COR-L47 (cell line): ENCODE results near the gene SCLY.
"Not testable (repeated sequence)": the region's sequence is repeated elsewhere in the genome, so short reads cannot be mapped to it uniquely, and the experiment has no call there.

ENCODE experiments used
- DNase-seq: peaks from one replicate; lab custom pipeline; 2025; lab: John Stamatoyannopoulos, UW

The SCLY gene

GRCh38 chr2:238040918-238041317, 19.9 kb upstream of the SCLY start:
- DNase-seq: no peak

- DNase-seq: no peak
These were observed 18.7 kb upstream of the SCLY start for GRCh38 chr2:238042090-238042489.

GRCh38 chr2:238042849-238043584, 17.8 kb upstream of the SCLY start:
- DNase-seq: no peak

GRCh38 chr2:238043851-238044250, 16.9 kb upstream of the SCLY start:
- DNase-seq: no peak

GRCh38 chr2:238045575-238045974, 15.2 kb upstream of the SCLY start:
- DNase-seq: no peak

GRCh38 chr2:238046725-238047270, 14.0 kb upstream of the SCLY start:
- DNase-seq: no peak

GRCh38 chr2:238053191-238053776, 7.5 kb upstream of the SCLY start:
- no peak for DNase-seq

GRCh38 chr2:238055841-238056240, 5.0 kb upstream of the SCLY start:
- no peak for DNase-seq

GRCh38 chr2:238057696-238058575, 2.9 kb upstream of the SCLY start:
- DNase-seq: not testable (repeated sequence)

GRCh38 chr2:238059505-238059904, 1.3 kb upstream of the SCLY start:
- no peak for DNase-seq

GRCh38 chr2:238060096-238060541, 682 bp upstream of the SCLY start:
- no peak for DNase-seq

GRCh38 chr2:238061315-238062202, 758 bp downstream of the SCLY start:
- no peak for DNase-seq

GRCh38 chr2:238063414-238064189, 2.8 kb downstream of the SCLY start:
- no peak for DNase-seq

GRCh38 chr2:238064376-238064775, 3.6 kb downstream of the SCLY start:
- DNase-seq: no peak

- no peak for DNase-seq
These were observed 4.5 kb downstream of the SCLY start for GRCh38 chr2:238065071-238065846.

GRCh38 chr2:238066218-238066617, 5.4 kb downstream of the SCLY start:
- no peak for DNase-seq

- not testable (repeated sequence) for DNase-seq
These were observed 5.9 kb downstream of the SCLY start for GRCh38 chr2:238066718-238067117.

- DNase-seq: no peak
These were observed 7.1 kb downstream of the SCLY start for GRCh38 chr2:238067939-238068338.

GRCh38 chr2:238069021-238069709, 8.4 kb downstream of the SCLY start:
- DNase-seq: no peak
